ENCODE measurements around the gene VPS29. TPM values are rescaled to one million over a fixed set of nuclear protein-coding genes. Genes with fewer than 3 reads are reported as not detected.

The VPS29 gene
- total and polyA plus RNA-seq, 2 experiments from 2014 or later, result 39.1 to 115 TPM

GRCh38 chr12:110453569-110454296 lies 48.2 kb downstream of the VPS29 start:
- Mint-ChIP-seq H3K36me3 (ENCODE audit: low read depth) (peaks cover 46% of the 10 kb centered on the region), H3K27ac (no peak overlapping the region), H3K9me3 (no peaks in the 10 kb centered on the region), H3K4me3 (no peak overlapping the region), H3K4me1 (peaks cover 5% of the 10 kb centered on the region; the same call in 2 of the 3 replicates), H3K27me3 (ENCODE audit: insufficient read depth, low read depth, poor library complexity) (peaks cover 8% of the 10 kb centered on the region)
- peaks cover 9% of the 10 kb centered on the region for H3K79me2 ChIP-seq (replicated peaks; ENCODE audit: insufficient read depth)
- H2AFZ ChIP-seq, result no peak overlapping the region
- no peak overlapping the region for H3K27ac ChIP-seq (ENCODE audit: low read depth)
- DNase-seq (ENCODE audit: low spot score), result no peak
- no peaks in the 10 kb centered on the region for H3K27me3 ChIP-seq (ENCODE audit: insufficient read depth)
- H3K4me1 ChIP-seq (ENCODE audit: insufficient read depth), result no peaks in the 10 kb centered on the region
- TF ChIP-seq NANOG (IDR thresholded peaks at IDR 0.05; ENCODE audit: borderline replicate concordance), result no peak
- H3F3A ChIP-seq (replicated peaks; ENCODE audit: low read depth), result peaks cover 8% of the 10 kb centered on the region; the same call in 1 of the 2 replicates
- no peak overlapping the region for H3K4me3 ChIP-seq
- peaks cover 35% of the 10 kb centered on the region; the same call in 1 of the 2 replicates for H3K36me3 ChIP-seq (ENCODE audit: insufficient read depth)
- ATAC-seq, result no peak
- H4K20me1 ChIP-seq (replicated peaks; ENCODE audit: insufficient read depth), result 0 out of 2 replicates have a peak, but pooled peaks cover 7% of the 10 kb centered on the region
- H3K9me2 ChIP-seq (ENCODE audit: insufficient read depth), result no peaks in the 10 kb centered on the region
- no peak overlapping the region for H3K4me2 ChIP-seq

GRCh38 chr12:110451263-110451662 lies 50.6 kb downstream of the VPS29 start:
- Mint-ChIP-seq H3K4me1 (peaks cover 5% of the 10 kb centered on the region; the same call in 2 of the 3 replicates), H3K27me3 (ENCODE audit: insufficient read depth, low read depth, poor library complexity) (peaks cover 9% of the 10 kb centered on the region), H3K4me3 (no peak overlapping the region), H3K27ac (no peak overlapping the region), H3K36me3 (ENCODE audit: low read depth) (peaks cover 38% of the 10 kb centered on the region), H3K9me3 (no peaks in the 10 kb centered on the region)
- Histone ChIP-seq H3K4me2 (no peak overlapping the region), H3F3A (replicated peaks; ENCODE audit: low read depth) (peaks cover 8% of the 10 kb centered on the region; the same call in 1 of the 2 replicates), H3K79me2 (replicated peaks; ENCODE audit: insufficient read depth) (peaks cover 31% of the 10 kb centered on the region), H3K9me2 (ENCODE audit: insufficient read depth) (no peaks in the 10 kb centered on the region), H3K27me3 (ENCODE audit: insufficient read depth) (no peaks in the 10 kb centered on the region), H3K27ac (ENCODE audit: low read depth) (peak overlapping the region; percentile 87; the same call in 1 of the 2 replicates), H3K4me3 (no peak overlapping the region), H2AFZ (no peak overlapping the region), H3K4me1 (ENCODE audit: insufficient read depth) (no peaks in the 10 kb centered on the region), H3K36me3 (ENCODE audit: insufficient read depth) (peaks cover 30% of the 10 kb centered on the region; the same call in 1 of the 2 replicates), H4K20me1 (replicated peaks; ENCODE audit: insufficient read depth) (peaks cover 14% of the 10 kb centered on the region; the same call in 1 of the 2 replicates)
- TF ChIP-seq ZNF331 (CRISPR knock-in tag; IDR thresholded peaks at IDR 0.05; ENCODE audit: low read depth), result no peak
- TF ChIP-seq EZH2 (IDR thresholded peaks at IDR 0.05; ENCODE audit: low read depth, unreplicated experiment), result no peak
- no peak for TF ChIP-seq JUNB (IDR thresholded peaks at IDR 0.05; ENCODE audit: unreplicated experiment)
- TF ChIP-seq EZH2phosphoT487 (IDR thresholded peaks at IDR 0.05; ENCODE audit: unreplicated experiment), result no peak
- TF ChIP-seq ZNF114 (CRISPR knock-in tag; IDR thresholded peaks at IDR 0.05), result no peak
- ATAC-seq (no peak), DNase-seq (ENCODE audit: low spot score) (no peak)

- Histone ChIP-seq H3K27ac (ENCODE audit: low read depth) (peak within 1 kb of the TSS; percentile 87), H2AFZ (peak within 1 kb of the TSS; percentile 45; the same call in 1 of the 2 replicates), H3K27me3 (ENCODE audit: insufficient read depth) (no peaks in the 10 kb centered on the region), H3K36me3 (ENCODE audit: insufficient read depth) (peaks cover 24% of the 10 kb centered on the region; the same call in 1 of the 2 replicates), H4K20me1 (replicated peaks; ENCODE audit: insufficient read depth) (peaks cover 14% of the 10 kb centered on the region; the same call in 1 of the 2 replicates), H3K79me2 (replicated peaks; ENCODE audit: insufficient read depth) (peaks cover 31% of the 10 kb centered on the region), H3K4me2 (peak within 1 kb of the TSS; percentile 79), H3K4me1 (ENCODE audit: insufficient read depth) (no peaks in the 10 kb centered on the region), H3K9me2 (ENCODE audit: insufficient read depth) (no peaks in the 10 kb centered on the region), H3K4me3 (peak within 1 kb of the TSS; percentile 83), H3F3A (replicated peaks; ENCODE audit: low read depth) (peaks cover 8% of the 10 kb centered on the region; the same call in 1 of the 2 replicates)
- peak within 1 kb of the TSS; percentile 97 for H3K4me3 Mint-ChIP-seq
- DNase-seq (ENCODE audit: low spot score) (peak; percentile 98), ATAC-seq (peak; percentile 96)
- no peaks in the 10 kb centered on the region for H3K9me3 Mint-ChIP-seq
- peaks cover 9% of the 10 kb centered on the region for H3K27me3 Mint-ChIP-seq (ENCODE audit: insufficient read depth, low read depth, poor library complexity)
- peaks cover 5% of the 10 kb centered on the region; the same call in 2 of the 3 replicates for H3K4me1 Mint-ChIP-seq
- peak within 1 kb of the TSS; percentile 95 for H3K27ac Mint-ChIP-seq
- H3K36me3 Mint-ChIP-seq (ENCODE audit: low read depth), result peaks cover 36% of the 10 kb centered on the region
- TF ChIP-seq STAT1 (IDR thresholded peaks at IDR 0.05; ENCODE audit: unreplicated experiment), result no peak
- peak; percentile 64 to 90 for TF ChIP-seq CTCF (conservative IDR thresholded peaks at IDR 0.05; ENCODE audit: low read depth in 2 of 2)
- TF ChIP-seq NANOG (IDR thresholded peaks at IDR 0.05; ENCODE audit: borderline replicate concordance), result no peak
- TF ChIP-seq REST (IDR thresholded peaks at IDR 0.05; ENCODE audit: unreplicated experiment), result no peak
- no peak for TF ChIP-seq ZNF331 (CRISPR knock-in tag; IDR thresholded peaks at IDR 0.05; ENCODE audit: low read depth)
- no peak for TF ChIP-seq JUNB (IDR thresholded peaks at IDR 0.05; ENCODE audit: unreplicated experiment)
- peak; percentile 45 for TF ChIP-seq CREB1 (CRISPR knock-in tag; IDR thresholded peaks at IDR 0.05; ENCODE audit: low read depth)
Observed at GRCh38 chr12:110449799-110450497, 52.0 kb downstream of the VPS29 start, which contains the start of gene ARPC3. TSS of gene ARPC3 (minus strand) at chr12:110450337. CDS start at chr12:110450260, 77 bp downstream.
